A549 (cell line): Measurements from ENCODE around the gene SKI. TPM values are rescaled to one million over a fixed set of nuclear protein-coding genes. Genes with fewer than 3 reads are reported as not detected.
A peak's percentile ranks its signal among the peaks of the same experiment; 100 is the strongest.

Source experiments
- ATAC-seq, 2 experiments: fragments of 200-7000 bp in 1 of 2; fragments of >200 bp in 1 of 2; cut with Nextera tagmentation in 1 of 2; cut with Tn5 transposase in 1 of 2; 3 replicates each; pipeline versions ENCODE4 v1.8.0 to v1.9.1; 2018 to 2020; ENCODE audit warnings: mild to moderate bottlenecking in 1 of 2, moderate library complexity in 1 of 2
- CTCF ChIA-PET: fragments of 300-600 bp; sonication (Branson Sonifier 250); formaldehyde crosslinking; extraction: SDS; loops from one replicate; lab custom pipeline; 2021; ENCODE audit warnings: antibody characterized with exemption, inconsistent platforms; lab: Yijun Ruan, JAX
- POLR2A ChIA-PET: fragments of 350-600 bp; formaldehyde crosslinking; extraction: SDS; loops from one replicate; lab custom pipeline; 2021; ENCODE audit warnings: antibody characterized with exemption, inconsistent platforms; lab: Yijun Ruan, JAX
- DNase-seq, 2 experiments: peaks; one replicate each; pipeline versions ENCODE4 v3.0.0 to v3.0.0-alpha.2; 2011 to 2016; ENCODE audit warnings: low read depth in 1 of 2, low spot score in 1 of 2
- FAIRE-seq: peaks from 2 replicates; lab custom pipeline; 2011; peaks lifted over from hg19 to GRCh38; lab: Jason Lieb, UNC
- H3K27ac ChIP-seq, 2 experiments: fragments of >200 bp; sonication (Bioruptor Twin); formaldehyde crosslinking; 3 replicates each; pipeline ENCODE4 v1.5.1; 2016 to 2017
- H3K4me1 ChIP-seq: fragments of >200 bp; sonication (Bioruptor Twin); formaldehyde crosslinking; 3 replicates; pipeline ENCODE4 v1.6.1; 2016
- H3K4me2 ChIP-seq: fragments of >200 bp; sonication (Bioruptor Twin); formaldehyde crosslinking; 3 replicates; pipeline ENCODE4 v1.6.1; 2016
- H3K4me3 ChIP-seq: fragments of >200 bp; sonication (Bioruptor Twin); formaldehyde crosslinking; 3 replicates; pipeline ENCODE4 v1.5.1; 2016
- H3K9me3 ChIP-seq: fragments of >200 bp; sonication (Bioruptor Twin); formaldehyde crosslinking; 3 replicates; pipeline ENCODE4 v1.6.1; 2016
- BCL3 ChIP-seq: fragments of >200 bp; sonication (Bioruptor Twin); formaldehyde crosslinking; IDR thresholded peaks from 3 replicates; pipeline ENCODE4 v1.6.1; 2016
- CEBPB ChIP-seq, 2 experiments: fragments of >200 bp in 1 of 2; sonication (Bioruptor Twin) in 1 of 2; formaldehyde crosslinking in 1 of 2; IDR thresholded peaks; 2 replicates each; pipeline ENCODE4 v1.6.1; 2012 to 2016
- E2F6 ChIP-seq: IDR thresholded peaks from 2 replicates; pipeline ENCODE4 v1.6.1; 2012; ENCODE audit warnings: low read depth, borderline replicate concordance
- ELK1 ChIP-seq: fragments of 150-350 bp; IDR thresholded peaks from 2 replicates; pipeline ENCODE4 v1.6.1; 2014; ENCODE audit warnings: low read depth, mild to moderate bottlenecking, low read length
- EP300 ChIP-seq, 2 experiments: fragments of >200 bp; sonication (Bioruptor Twin); formaldehyde crosslinking; IDR thresholded peaks; 2 replicates in 1 of 2; 3 replicates in 1 of 2; pipeline ENCODE4 v1.6.1; 2016 to 2017
- ESRRA ChIP-seq: fragments of 150-350 bp; IDR thresholded peaks from 2 replicates; pipeline ENCODE4 v1.6.1; 2014; ENCODE audit warnings: mild to moderate bottlenecking, low read length, borderline replicate concordance
- FOSL2 ChIP-seq, 2 experiments: fragments of 450-650 bp in 1 of 2; fragments of >200 bp in 1 of 2; sonication (Bioruptor Twin) in 1 of 2; formaldehyde crosslinking; IDR thresholded peaks; 2 replicates each; pipeline versions ENCODE4 v1.5.0 to v1.6.1; 2016 to 2020; ENCODE audit warnings: mild to moderate bottlenecking in 1 of 2, moderate library complexity in 1 of 2
- FOXS1 ChIP-seq: fragments of 250-450 bp; sonication (Bioruptor Pico); IDR thresholded peaks from 2 replicates; pipeline ENCODE4 v1.5.0; 2020; ENCODE audit warnings: mild to moderate bottlenecking, moderate library complexity
- HDAC2 ChIP-seq: fragments of 200-600 bp; sonication (generic); IDR thresholded peaks from 2 replicates; pipeline ENCODE4 v1.6.1; 2016
- HOXB5 ChIP-seq: fragments of 250-450 bp; sonication (Bioruptor Pico); IDR thresholded peaks from 2 replicates; pipeline ENCODE4 v1.5.0; 2020; ENCODE audit warnings: mild to moderate bottlenecking, moderate library complexity
- JUN ChIP-seq, 2 experiments: fragments of >200 bp; sonication (Bioruptor Twin); formaldehyde crosslinking; IDR thresholded peaks; 2 replicates in 1 of 2; 3 replicates in 1 of 2; pipeline ENCODE4 v1.6.1; 2016 to 2017
- MYC ChIP-seq: IDR thresholded peaks from 2 replicates; pipeline ENCODE4 v1.6.1; 2012; ENCODE audit warnings: mild to moderate bottlenecking, inconsistent platforms, low read length, improper control_type of control experiment, borderline replicate concordance
- NFE2L2 ChIP-seq: fragments of 150-350 bp; conservative IDR thresholded peaks from 2 replicates; pipeline ENCODE4 v1.6.1; 2014; ENCODE audit warnings: low read length
- NPAS2 ChIP-seq: fragments of 250-450 bp; sonication (Bioruptor Pico); IDR thresholded peaks from 2 replicates; pipeline ENCODE4 v1.8.0; 2022; ENCODE audit warnings: mild to moderate bottlenecking, moderate library complexity, borderline replicate concordance
- PHF8 ChIP-seq: fragments of 200-600 bp; sonication (generic); IDR thresholded peaks from 2 replicates; pipeline ENCODE4 v1.6.1; 2016; ENCODE audit warnings: low read depth, mild to moderate bottlenecking, antibody characterized with exemption, moderate library complexity, borderline replicate concordance
- POLR2A ChIP-seq: IDR thresholded peaks from 2 replicates; pipeline ENCODE4 v1.6.1; 2012; ENCODE audit warnings: mild to moderate bottlenecking, low read length
- POLR2AphosphoS2 ChIP-seq: conservative IDR thresholded peaks from 2 replicates; pipeline ENCODE4 v1.6.1; 2012; ENCODE audit warnings: low read length, improper control_type of control experiment, inconsistent platforms
- RARB ChIP-seq: fragments of 250-450 bp; sonication (Bioruptor Pico); IDR thresholded peaks from 2 replicates; pipeline ENCODE4 v1.8.0; 2021; ENCODE audit warnings: mild to moderate bottlenecking, moderate library complexity
- RNF2 ChIP-seq: fragments of 200-600 bp; sonication (generic); IDR thresholded peaks from 2 replicates; pipeline ENCODE4 v1.6.1; 2016; ENCODE audit warnings: low read depth, mild to moderate bottlenecking, antibody characterized with exemption, moderate library complexity, borderline replicate concordance
- SMC3 ChIP-seq: fragments of >200 bp; sonication (Bioruptor Twin); formaldehyde crosslinking; IDR thresholded peaks from 3 replicates; pipeline ENCODE4 v1.6.1; 2018; ENCODE audit warnings: inconsistent platforms
- ZFP36 ChIP-seq: fragments of 450-650 bp; IDR thresholded peaks from 2 replicates; pipeline ENCODE4 v1.6.1; 2014; ENCODE audit warnings: borderline replicate concordance; ENCODE audit not compliant: partially characterized antibody
- WGBS: methylation state at CpG from one replicate; pipeline ENCODE4 v1.1.6; 2017; ENCODE audit errors: missing lambda C conversion rate; 5-methylcytosine and 5-hydroxymethylcytosine counted together
- polyA plus RNA-seq, 4 experiments: library from polyadenylated mRNA; depleted of rRNA in 3 of 4; stranded (reverse); fragments of >200 nt; fragmentation: RNase III in 1 of 4; extraction: RNeasy Plus Mini Kit Qiagen cat#74134 plus additional on column Dnase treatment in 1 of 4; gene quantifications; 2 replicates in 3 of 4; 3 replicates in 1 of 4; pipeline ENCODE4 v1.2.3, GENCODE V29; 2011 to 2017
- TF ChIP-seq, protein P1 (sequence below): IDR thresholded peaks from 2 replicates; pipeline ENCODE4 v1.6.1; 2012
- TF ChIP-seq, protein P2 (sequence below): fragments of >200 bp; sonication (Bioruptor Twin); formaldehyde crosslinking; IDR thresholded peaks from 2 replicates; pipeline ENCODE4 v1.6.1; 2016

SKI gene
- polyA plus RNA-seq, 2 of the 4 experiments (the other 2 are of a cell fraction): 2.8 to 12.0 TPM

- Histone ChIP-seq H3K27ac (peak overlapping the region; percentile 100), H3K4me2 (peak overlapping the region; percentile 99), H3K4me3 (peak overlapping the region; percentile 98), H3K4me1 (peaks cover 29% of the 10 kb centered on the region), H3K9me3 (no peaks in the 10 kb centered on the region)
- POLR2A ChIA-PET: interaction anchor here (0.6 to 1.3 kb wide), 7 partner anchors 15 to 164 kb away, joined by 3 to 9 read pairs (median 4); partner anchors contain the start of genes FAAP20, MORN1 and RER1
- DNase-seq (peak; percentile 79 to 94), FAIRE-seq (no peak), ATAC-seq (peak; percentile 72 to 87)
- CTCF ChIA-PET: interaction anchor here (1.0 to 1.7 kb wide), 2 partner anchors 8 to 154 kb away, joined by 3 to 5 read pairs; no protein-coding TSS in a partner anchor
- TF ChIP-seq ZFP36 (no peak), POLR2A (peak; percentile 65), BCL3 (peak; percentile 41; the same call in 2 of the 3 replicates), ESRRA (no peak), PHF8 (peak; percentile 38; the same call in 1 of the 2 replicates), NFE2L2 (no peak), JUN (IDR thresholded peaks at IDR 0.05) (peak in 1 of 2 experiments; percentile 46; a peak in 2 of 5 replicates), NPAS2 (CRISPR knock-in tag) (no peak)
- TF ChIP-seq, protein P1, sequence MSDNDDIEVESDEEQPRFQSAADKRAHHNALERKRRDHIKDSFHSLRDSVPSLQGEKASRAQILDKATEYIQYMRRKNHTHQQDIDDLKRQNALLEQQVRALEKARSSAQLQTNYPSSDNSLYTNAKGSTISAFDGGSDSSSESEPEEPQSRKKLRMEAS: no peak; the same call in 1 of the 2 replicates
- no CpG with 5 or more reads among the region's 129 CpGs for WGBS
Observed at GRCh38 chr1:2227346-2228156, 568 bp upstream of the SKI start.

- POLR2A ChIA-PET: interaction anchor here (1.0 to 3.0 kb wide), 4 partner anchors 16 to 163 kb away, joined by 4 to 8 read pairs (median 4); partner anchors contain the start of genes FAAP20, MORN1 and RER1
- Histone ChIP-seq H3K4me1 (peaks cover 40% of the 10 kb centered on the region), H3K9me3 (no peaks in the 10 kb centered on the region), H3K27ac (peak overlapping the region; percentile 76 to 83), H3K4me3 (peak overlapping the region; percentile 67), H3K4me2 (peak overlapping the region; percentile 97)
- no peak for FAIRE-seq
- CTCF ChIA-PET: interaction anchor here (1.1 to 7.6 kb wide), 7 partner anchors 16 to 156 kb away, joined by 3 to 49 read pairs (median 5); partner anchors contain the start of gene FAAP20
- WGBS: no CpG with 5 or more reads among the region's 50 CpGs
- TF ChIP-seq SMC3: no peak
- TF ChIP-seq RARB (CRISPR knock-in tag): no peak
- no peak for TF ChIP-seq ELK1
- no peak for TF ChIP-seq MYC
- TF ChIP-seq EP300 (IDR thresholded peaks at IDR 0.05): no peak
- no peak for TF ChIP-seq POLR2A
- TF ChIP-seq HOXB5 (CRISPR knock-in tag): no peak
- no peak for TF ChIP-seq ESRRA
- TF ChIP-seq FOXS1 (CRISPR knock-in tag): no peak
- no peak for TF ChIP-seq E2F6
- no peak for TF ChIP-seq RNF2
- TF ChIP-seq HDAC2: no peak
- TF ChIP-seq FOSL2 (IDR thresholded peaks at IDR 0.05): no peak
- TF ChIP-seq FOSL2 (CRISPR knock-in tag; IDR thresholded peaks at IDR 0.05): no peak
- TF ChIP-seq, protein P2, sequence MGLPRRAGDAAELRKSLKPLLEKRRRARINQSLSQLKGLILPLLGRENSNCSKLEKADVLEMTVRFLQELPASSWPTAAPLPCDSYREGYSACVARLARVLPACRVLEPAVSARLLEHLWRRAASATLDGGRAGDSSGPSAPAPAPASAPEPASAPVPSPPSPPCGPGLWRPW: no peak
- no peak for TF ChIP-seq POLR2AphosphoS2
- no peak for TF ChIP-seq CEBPB (IDR thresholded peaks at IDR 0.05)
- TF ChIP-seq, all 56 proteins: peak for 0
- DNase-seq: peak in 1 of 2 experiments; percentile 23
- ATAC-seq: no peak
Observed at GRCh38 chr1:2228694-2229036, 546 bp downstream of the SKI start.
